ENCODE results near the gene PLB1. TPM values are rescaled to one million over a fixed set of nuclear protein-coding genes. Genes with fewer than 3 reads are reported as not detected.

PLB1 gene
- total and polyA plus RNA-seq, 2 donors (not counting 1 experiment from before 2014, with no cell fraction given) = 0.25 to 0.51 TPM

GRCh38 chr2:28533044-28533680 is 37.3 kb downstream of the PLB1 start:
- Histone ChIP-seq H3K4me3 (ENCODE audit: control extremely low read depth in 1 of 5, extremely low read depth in 1 of 5, insufficient read depth in 1 of 5, low read depth in 2 of 5, low read length in 4 of 5) (no peak overlapping the region), H3K9me3 (ENCODE audit: control extremely low read depth in 1 of 3, control insufficient read depth in 2 of 3, insufficient read depth in 1 of 3, low read length in 2 of 3) (no peaks in the 10 kb centered on the region), H3K9ac (ENCODE audit: low read length) (no peak overlapping the region), H3K4me1 (ENCODE audit: control insufficient read depth in 2 of 2, insufficient read depth in 2 of 2, low read length in 2 of 2) (no peaks in the 10 kb centered on the region), H3K27me3 (replicated peaks in 1 of 4; ENCODE audit: control extremely low read depth in 1 of 4, control insufficient read depth in 3 of 4, insufficient read depth in 4 of 4, low read length in 3 of 4) (no peaks in the 10 kb centered on the region), H3K79me2 (ENCODE audit: control insufficient read depth, insufficient read depth, low read length) (no peaks in the 10 kb centered on the region), H2AFZ (ENCODE audit: insufficient read depth, low read depth, low read length, poor library complexity, severe bottlenecking) (no peak overlapping the region), H3K36me3 (replicated peaks in 1 of 2; ENCODE audit: control extremely low read depth in 1 of 2, control insufficient read depth in 1 of 2, extremely low read depth in 1 of 2, insufficient read depth in 2 of 2, low read length in 1 of 2) (no peaks in the 10 kb centered on the region), H3K4me2 (replicated peaks; ENCODE audit: low read depth, low read length, poor library complexity, severe bottlenecking) (no peak overlapping the region), H3K27ac (ENCODE audit: low read length in 2 of 2) (no peak overlapping the region), H4K20me1 (ENCODE audit: control insufficient read depth, insufficient read depth, low read length, poor library complexity, severe bottlenecking) (no peaks in the 10 kb centered on the region)
- TF ChIP-seq CTCF (IDR thresholded peaks at IDR 0.05) = no peak
- TF ChIP-seq EZH2 (IDR thresholded peaks at IDR 0.05; ENCODE audit: borderline replicate concordance, insufficient read depth, low read depth, low read length, poor library complexity, severe bottlenecking) = no peak
- POLR2A ChIA-PET = no interaction called here
- no peaks in the 10 kb centered on the region for H3K9me3 Mint-ChIP-seq (ENCODE audit: insufficient read depth)
- H3K27ac Mint-ChIP-seq = no peak overlapping the region
- DNase-seq (no peak), ATAC-seq (ENCODE audit: low read depth) (no peak)
- 83% methylated on average over 1 of the region's 6 CpGs for WGBS (ENCODE audit: insufficient coverage)
- H3K4me3 Mint-ChIP-seq = no peak overlapping the region
- CTCF ChIA-PET = no interaction called here
- no peaks in the 10 kb centered on the region for H3K4me1 Mint-ChIP-seq
- H3K27me3 Mint-ChIP-seq = peaks cover 11% of the 10 kb centered on the region
- intact Hi-C loops (cut with micrococcal nuclease) = no loop called here

GRCh38 chr2:28534817-28535216 is 39.0 kb downstream of the PLB1 start:
- Mint-ChIP-seq H3K9me3 (ENCODE audit: insufficient read depth) (no peaks in the 10 kb centered on the region), H3K27ac (no peak overlapping the region), H3K4me3 (no peak overlapping the region), H3K4me1 (peaks cover 3% of the 10 kb centered on the region), H3K27me3 (peaks cover 14% of the 10 kb centered on the region)
- ChIA-PET POLR2A (no interaction called here), CTCF (no interaction called here)
- H3K4me3 ChIP-seq (ENCODE audit: control extremely low read depth in 1 of 5, extremely low read depth in 1 of 5, insufficient read depth in 1 of 5, low read depth in 2 of 5, low read length in 4 of 5) = no peak overlapping the region
- H3K79me2 ChIP-seq (ENCODE audit: control insufficient read depth, insufficient read depth, low read length) = no peaks in the 10 kb centered on the region
- ATAC-seq (ENCODE audit: low read depth) = no peak
- WGBS (ENCODE audit: insufficient coverage) = no CpG with 5 or more reads among the region's 2 CpGs
- peaks cover 0 to 2% (median 0%) of the 10 kb centered on the region in 4 experiments for H3K27me3 ChIP-seq (replicated peaks in 1 of 4; ENCODE audit: control extremely low read depth in 1 of 4, control insufficient read depth in 3 of 4, insufficient read depth in 4 of 4, low read length in 3 of 4)
- no peaks in the 10 kb centered on the region for H3K9me3 ChIP-seq (ENCODE audit: control extremely low read depth in 1 of 3, control insufficient read depth in 2 of 3, insufficient read depth in 1 of 3, low read length in 2 of 3)
- DNase-seq = no peak
- H3K4me1 ChIP-seq (ENCODE audit: control insufficient read depth in 2 of 2, insufficient read depth in 2 of 2, low read length in 2 of 2) = no peaks in the 10 kb centered on the region
- intact Hi-C loops (cut with micrococcal nuclease) = no loop called here
- H3K4me2 ChIP-seq (replicated peaks; ENCODE audit: low read depth, low read length, poor library complexity, severe bottlenecking) = no peak overlapping the region
- TF ChIP-seq EZH2 (IDR thresholded peaks at IDR 0.05; ENCODE audit: borderline replicate concordance, insufficient read depth, low read depth, low read length, poor library complexity, severe bottlenecking) = no peak
- no peak for TF ChIP-seq CTCF (IDR thresholded peaks at IDR 0.05)
- H4K20me1 ChIP-seq (ENCODE audit: control insufficient read depth, insufficient read depth, low read length, poor library complexity, severe bottlenecking) = no peaks in the 10 kb centered on the region
- H3K9ac ChIP-seq (ENCODE audit: low read length) = no peak overlapping the region
- no peaks in the 10 kb centered on the region for H3K36me3 ChIP-seq (replicated peaks in 1 of 2; ENCODE audit: control extremely low read depth in 1 of 2, control insufficient read depth in 1 of 2, extremely low read depth in 1 of 2, insufficient read depth in 2 of 2, low read length in 1 of 2)
- H2AFZ ChIP-seq (ENCODE audit: insufficient read depth, low read depth, low read length, poor library complexity, severe bottlenecking) = no peak overlapping the region
- no peak overlapping the region for H3K27ac ChIP-seq (ENCODE audit: low read length in 2 of 2)
